Stimulated activated CD8-positive, alpha-beta memory T cell treated with anti-CD3 and anti-CD28 coated beads, Interleukin-12 subunit alpha, Interleukin-12 subunit beta, amount 100 ng/mL, for 24 hours (primary cell): Measurements from ENCODE around the gene GAK.
A peak's percentile ranks its signal among the peaks of the same experiment; 100 is the strongest.

Experiments
- DNase-seq: peaks from one replicate; pipeline ENCODE4 v3.0.0-alpha.2; 2020; ENCODE audit errors: extremely low read depth

The GAK gene

GRCh38 chr4:890036-890695, 42.0 kb downstream of the GAK start:
- DNase-seq = no peak

GRCh38 chr4:889516-889915, 42.6 kb downstream of the GAK start:
- no peak for DNase-seq

- DNase-seq = no peak
These were observed 44.1 kb downstream of the GAK start for GRCh38 chr4:888029-888428.

GRCh38 chr4:887034-887763, 44.9 kb downstream of the GAK start:
- DNase-seq = no peak

GRCh38 chr4:886244-886643, 45.9 kb downstream of the GAK start:
- no peak for DNase-seq

- DNase-seq = no peak
These were observed 46.8 kb downstream of the GAK start for GRCh38 chr4:885353-885752.

GRCh38 chr4:884896-885295, 47.2 kb downstream of the GAK start:
- no peak for DNase-seq

- no peak for DNase-seq
These were observed 47.9 kb downstream of the GAK start for GRCh38 chr4:884259-884658.

- no peak for DNase-seq
These were observed 48.6 kb downstream of the GAK start for GRCh38 chr4:883377-884095.

GRCh38 chr4:882646-883045, 49.5 kb downstream of the GAK start:
- DNase-seq = no peak

GRCh38 chr4:881709-882108, 50.4 kb downstream of the GAK start:
- no peak for DNase-seq

- no peak for DNase-seq
These were observed 51.3 kb downstream of the GAK start for GRCh38 chr4:880684-881405.

- peak; percentile 31 for DNase-seq
These were observed 52.4 kb downstream of the GAK start for GRCh38 chr4:879729-880077.

- DNase-seq = no peak
These were observed 53.1 kb downstream of the GAK start for GRCh38 chr4:878796-879728.

- no peak for DNase-seq
These were observed 54.6 kb downstream of the GAK start for GRCh38 chr4:877502-877901.

GRCh38 chr4:876780-877179, 55.3 kb downstream of the GAK start:
- DNase-seq = no peak

GRCh38 chr4:875818-876423, 56.2 kb downstream of the GAK start:
- no peak for DNase-seq

GRCh38 chr4:874971-875817, 56.9 kb downstream of the GAK start:
- DNase-seq = no peak

- no peak for DNase-seq
These were observed 58.1 kb downstream of the GAK start for GRCh38 chr4:874056-874455.
